A549 (cell line): ENCODE results near the gene RRAGD.

Experiments used
- BHLHE40 ChIP-seq: IDR thresholded peaks from 2 replicates; pipeline ENCODE4 v1.6.1; 2012; ENCODE audit warnings: low read depth, low read length, inconsistent platforms
- EP300 ChIP-seq, 2 experiments: fragments of >200 bp; sonication (Bioruptor Twin); formaldehyde crosslinking; IDR thresholded peaks; 2 replicates in 1 of 2; 3 replicates in 1 of 2; pipeline ENCODE4 v1.6.1; 2016 to 2017
- JUNB ChIP-seq: fragments of >200 bp; sonication (Bioruptor Twin); formaldehyde crosslinking; IDR thresholded peaks from 2 replicates; pipeline ENCODE4 v1.6.1; 2016
- MYC ChIP-seq: IDR thresholded peaks from 2 replicates; pipeline ENCODE4 v1.6.1; 2012; ENCODE audit warnings: mild to moderate bottlenecking, inconsistent platforms, low read length, improper control_type of control experiment, borderline replicate concordance
- NFE2L2 ChIP-seq: fragments of 150-350 bp; conservative IDR thresholded peaks from 2 replicates; pipeline ENCODE4 v1.6.1; 2014; ENCODE audit warnings: low read length
- POLR2A ChIP-seq: IDR thresholded peaks from 2 replicates; pipeline ENCODE4 v1.6.1; 2012; ENCODE audit warnings: mild to moderate bottlenecking, low read length
- RAD21 ChIP-seq, 2 experiments: fragments of >200 bp in 1 of 2; sonication (Bioruptor Twin) in 1 of 2; formaldehyde crosslinking in 1 of 2; IDR thresholded peaks in 1 of 2; conservative IDR thresholded peaks in 1 of 2; 2 replicates in 1 of 2; 3 replicates in 1 of 2; pipeline ENCODE4 v1.6.1; 2012 to 2018; ENCODE audit warnings: inconsistent platforms in 1 of 2
- RNF2 ChIP-seq: fragments of 200-600 bp; sonication (generic); IDR thresholded peaks from 2 replicates; pipeline ENCODE4 v1.6.1; 2016; ENCODE audit warnings: low read depth, mild to moderate bottlenecking, antibody characterized with exemption, moderate library complexity, borderline replicate concordance
- SMC3 ChIP-seq: fragments of >200 bp; sonication (Bioruptor Twin); formaldehyde crosslinking; IDR thresholded peaks from 3 replicates; pipeline ENCODE4 v1.6.1; 2018; ENCODE audit warnings: inconsistent platforms
- SREBF2 ChIP-seq: fragments of 450-650 bp; IDR thresholded peaks from 2 replicates; pipeline ENCODE4 v1.6.1; 2014; ENCODE audit warnings: mild to moderate bottlenecking, moderate library complexity
- TF ChIP-seq, protein P1 (sequence below): fragments of 250-450 bp; sonication (Bioruptor Pico); IDR thresholded peaks from 2 replicates; pipeline ENCODE4 v1.5.0; 2021; ENCODE audit warnings: mild to moderate bottlenecking, moderate library complexity, borderline replicate concordance
- TF ChIP-seq, protein P2 (sequence below): fragments of >200 bp; sonication (Bioruptor Twin); formaldehyde crosslinking; IDR thresholded peaks from 3 replicates; pipeline ENCODE4 v1.5.1; 2016
- TF ChIP-seq, protein P3 (sequence below): fragments of 200-600 bp; sonication (generic); IDR thresholded peaks from 2 replicates; pipeline ENCODE4 v1.6.1; 2016; ENCODE audit warnings: antibody characterized with exemption, mild to moderate bottlenecking, moderate library complexity

DNA sequence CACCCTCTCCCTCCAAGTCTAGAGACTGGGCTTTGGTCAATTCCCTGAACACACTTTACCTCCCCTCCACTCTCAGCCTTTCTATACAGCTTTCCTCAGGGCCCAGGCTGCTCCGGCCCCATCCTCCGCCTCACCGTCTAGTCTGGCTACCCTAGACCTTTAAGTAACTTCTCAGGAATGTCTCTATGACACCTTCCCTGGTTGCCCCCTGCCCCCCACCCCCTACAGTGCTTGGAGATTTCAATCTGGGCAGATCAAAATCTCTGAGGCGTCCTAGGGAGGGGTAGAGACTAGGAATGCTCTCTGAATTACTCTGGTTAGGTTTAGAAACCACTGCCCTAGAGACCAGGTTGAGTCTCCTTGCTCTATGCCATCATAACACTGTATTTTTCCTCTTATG, 65.6 kb downstream of the RRAGD start:
- TF ChIP-seq, protein P1, sequence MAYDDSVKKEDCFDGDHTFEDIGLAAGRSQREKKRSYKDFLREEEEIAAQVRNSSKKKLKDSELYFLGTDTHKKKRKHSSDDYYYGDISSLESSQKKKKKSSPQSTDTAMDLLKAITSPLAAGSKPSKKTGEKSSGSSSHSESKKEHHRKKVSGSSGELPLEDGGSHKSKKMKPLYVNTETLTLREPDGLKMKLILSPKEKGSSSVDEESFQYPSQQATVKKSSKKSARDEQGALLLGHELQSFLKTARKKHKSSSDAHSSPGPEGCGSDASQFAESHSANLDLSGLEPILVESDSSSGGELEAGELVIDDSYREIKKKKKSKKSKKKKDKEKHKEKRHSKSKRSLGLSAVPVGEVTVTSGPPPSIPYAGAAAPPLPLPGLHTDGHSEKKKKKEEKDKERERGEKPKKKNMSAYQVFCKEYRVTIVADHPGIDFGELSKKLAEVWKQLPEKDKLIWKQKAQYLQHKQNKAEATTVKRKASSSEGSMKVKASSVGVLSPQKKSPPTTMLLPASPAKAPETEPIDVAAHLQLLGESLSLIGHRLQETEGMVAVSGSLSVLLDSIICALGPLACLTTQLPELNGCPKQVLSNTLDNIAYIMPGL, result no peak
- TF ChIP-seq, protein P2, sequence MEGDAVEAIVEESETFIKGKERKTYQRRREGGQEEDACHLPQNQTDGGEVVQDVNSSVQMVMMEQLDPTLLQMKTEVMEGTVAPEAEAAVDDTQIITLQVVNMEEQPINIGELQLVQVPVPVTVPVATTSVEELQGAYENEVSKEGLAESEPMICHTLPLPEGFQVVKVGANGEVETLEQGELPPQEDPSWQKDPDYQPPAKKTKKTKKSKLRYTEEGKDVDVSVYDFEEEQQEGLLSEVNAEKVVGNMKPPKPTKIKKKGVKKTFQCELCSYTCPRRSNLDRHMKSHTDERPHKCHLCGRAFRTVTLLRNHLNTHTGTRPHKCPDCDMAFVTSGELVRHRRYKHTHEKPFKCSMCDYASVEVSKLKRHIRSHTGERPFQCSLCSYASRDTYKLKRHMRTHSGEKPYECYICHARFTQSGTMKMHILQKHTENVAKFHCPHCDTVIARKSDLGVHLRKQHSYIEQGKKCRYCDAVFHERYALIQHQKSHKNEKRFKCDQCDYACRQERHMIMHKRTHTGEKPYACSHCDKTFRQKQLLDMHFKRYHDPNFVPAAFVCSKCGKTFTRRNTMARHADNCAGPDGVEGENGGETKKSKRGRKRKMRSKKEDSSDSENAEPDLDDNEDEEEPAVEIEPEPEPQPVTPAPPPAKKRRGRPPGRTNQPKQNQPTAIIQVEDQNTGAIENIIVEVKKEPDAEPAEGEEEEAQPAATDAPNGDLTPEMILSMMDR, result no peak
- TF ChIP-seq SREBF2 (no peak), EP300 (IDR thresholded peaks at IDR 0.05) (no peak), POLR2A (no peak), MYC (no peak), RAD21 (conservative IDR thresholded peaks at IDR 0.05 in 1 of 2, IDR thresholded peaks at IDR 0.05 in 1 of 2) (no peak), RNF2 (no peak), BHLHE40 (no peak), SMC3 (no peak), JUNB (no peak), NFE2L2 (no peak)
- TF ChIP-seq, protein P3, sequence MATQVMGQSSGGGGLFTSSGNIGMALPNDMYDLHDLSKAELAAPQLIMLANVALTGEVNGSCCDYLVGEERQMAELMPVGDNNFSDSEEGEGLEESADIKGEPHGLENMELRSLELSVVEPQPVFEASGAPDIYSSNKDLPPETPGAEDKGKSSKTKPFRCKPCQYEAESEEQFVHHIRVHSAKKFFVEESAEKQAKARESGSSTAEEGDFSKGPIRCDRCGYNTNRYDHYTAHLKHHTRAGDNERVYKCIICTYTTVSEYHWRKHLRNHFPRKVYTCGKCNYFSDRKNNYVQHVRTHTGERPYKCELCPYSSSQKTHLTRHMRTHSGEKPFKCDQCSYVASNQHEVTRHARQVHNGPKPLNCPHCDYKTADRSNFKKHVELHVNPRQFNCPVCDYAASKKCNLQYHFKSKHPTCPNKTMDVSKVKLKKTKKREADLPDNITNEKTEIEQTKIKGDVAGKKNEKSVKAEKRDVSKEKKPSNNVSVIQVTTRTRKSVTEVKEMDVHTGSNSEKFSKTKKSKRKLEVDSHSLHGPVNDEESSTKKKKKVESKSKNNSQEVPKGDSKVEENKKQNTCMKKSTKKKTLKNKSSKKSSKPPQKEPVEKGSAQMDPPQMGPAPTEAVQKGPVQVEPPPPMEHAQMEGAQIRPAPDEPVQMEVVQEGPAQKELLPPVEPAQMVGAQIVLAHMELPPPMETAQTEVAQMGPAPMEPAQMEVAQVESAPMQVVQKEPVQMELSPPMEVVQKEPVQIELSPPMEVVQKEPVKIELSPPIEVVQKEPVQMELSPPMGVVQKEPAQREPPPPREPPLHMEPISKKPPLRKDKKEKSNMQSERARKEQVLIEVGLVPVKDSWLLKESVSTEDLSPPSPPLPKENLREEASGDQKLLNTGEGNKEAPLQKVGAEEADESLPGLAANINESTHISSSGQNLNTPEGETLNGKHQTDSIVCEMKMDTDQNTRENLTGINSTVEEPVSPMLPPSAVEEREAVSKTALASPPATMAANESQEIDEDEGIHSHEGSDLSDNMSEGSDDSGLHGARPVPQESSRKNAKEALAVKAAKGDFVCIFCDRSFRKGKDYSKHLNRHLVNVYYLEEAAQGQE, result no peak
